Sigmoid colon (tissue), 7 donors: Measurements from ENCODE around the gene NOL9. TPM values are rescaled to one million over a fixed set of nuclear protein-coding genes. Genes with fewer than 3 reads are reported as not detected.
"Not testable (repeated sequence)": the region's sequence is repeated elsewhere in the genome, so short reads cannot be mapped to it uniquely, and the experiment has no call there.

Source experiments
- DNase-seq: peaks from one replicate; pipeline ENCODE4 v3.0.0-alpha.2; 2019
- H3K27ac ChIP-seq, 4 donors: fragments of 200-600 bp; sonication (generic); one replicate each; pipeline ENCODE4 v1.5.1; 2016 to 2019; ENCODE audit warnings: mild to moderate bottlenecking in 1 of 4
- H3K27me3 ChIP-seq, 3 donors: fragments of 200-600 bp; sonication (generic); one replicate each; pipeline ENCODE4 v1.5.1; 2019; ENCODE audit warnings: mild to moderate bottlenecking in 1 of 3
- H3K36me3 ChIP-seq, 4 donors: fragments of 200-600 bp; sonication (generic); one replicate each; pipeline ENCODE4 v1.5.1; 2016 to 2019
- H3K4me1 ChIP-seq, 4 donors: fragments of 200-600 bp; sonication (generic); one replicate each; pipeline ENCODE4 v1.5.1; 2017 to 2019
- H3K4me3 ChIP-seq, 4 donors: fragments of 200-600 bp; sonication (generic); one replicate each; pipeline ENCODE4 v1.5.1; 2017 to 2019; ENCODE audit warnings: mild to moderate bottlenecking in 2 of 4, moderate library complexity in 1 of 4
- H3K9me3 ChIP-seq, 4 donors: fragments of 200-600 bp in 3 of 4; sonication (generic) in 3 of 4; one replicate each; pipeline versions ENCODE4 v1.5.1 to v1.6.1; 2013 to 2019
- EP300 ChIP-seq, 4 donors: sonication (generic); formaldehyde crosslinking; IDR thresholded peaks; one replicate each; pipeline ENCODE4 v1.6.1; 2017; ENCODE audit warnings: antibody characterized with exemption in 4 of 4
- POLR2A ChIP-seq, 2 donors: fragments of 450-650 bp; IDR thresholded peaks; one replicate each; pipeline ENCODE4 v1.6.1; 2016; ENCODE audit warnings: antibody characterized with exemption in 2 of 2, mild to moderate bottlenecking in 2 of 2, moderate library complexity in 2 of 2
- POLR2AphosphoS5 ChIP-seq, 4 donors: sonication (generic); formaldehyde crosslinking; IDR thresholded peaks; one replicate each; pipeline ENCODE4 v1.6.1; 2017; ENCODE audit warnings: antibody characterized with exemption in 4 of 4
- WGBS, 2 donors: extraction: QIAGEN DNeasy Blood & Tissue Kit; methylation state at CpG; one replicate each; pipeline ENCODE4 v1.1.7; 2013; 5-methylcytosine and 5-hydroxymethylcytosine counted together
- intact Hi-C: fragments of 100-400 bp; cut with DNase I; formaldehyde crosslinking; loops from one replicate; pipeline ENCODE4 v1.15.1; 2023
- polyA plus RNA-seq, 3 donors: library from polyadenylated mRNA; stranded (reverse); fragments of 200-250 nt; gene quantifications; one replicate each; pipeline ENCODE4 v1.2.3, GENCODE V29; 2013
- total RNA-seq, 4 donors: library from RNA; depleted of rRNA; stranded (reverse); fragments of >200 nt; gene quantifications; one replicate each; pipeline ENCODE4 v1.1.0, GENCODE V29; 2016
- TF ChIP-seq, protein P1 (sequence below), 4 experiments: fragments of 450-650 bp in 3 of 4; fragments of 200-600 bp in 1 of 4; IDR thresholded peaks; one replicate each; pipeline ENCODE4 v1.5.1; 2016 to 2019; ENCODE audit warnings: antibody characterized with exemption in 4 of 4, mild to moderate bottlenecking in 3 of 4, moderate library complexity in 2 of 4
- donor health status: healthy with polysubstance abuse.
- donor health status: Bipolar disorder and iron deficiency.
- donor health status: healthy.

NOL9 gene
- total and polyA plus RNA-seq, 7 donors = 1.2 to 29.6 (median 17.3) TPM

DNA sequence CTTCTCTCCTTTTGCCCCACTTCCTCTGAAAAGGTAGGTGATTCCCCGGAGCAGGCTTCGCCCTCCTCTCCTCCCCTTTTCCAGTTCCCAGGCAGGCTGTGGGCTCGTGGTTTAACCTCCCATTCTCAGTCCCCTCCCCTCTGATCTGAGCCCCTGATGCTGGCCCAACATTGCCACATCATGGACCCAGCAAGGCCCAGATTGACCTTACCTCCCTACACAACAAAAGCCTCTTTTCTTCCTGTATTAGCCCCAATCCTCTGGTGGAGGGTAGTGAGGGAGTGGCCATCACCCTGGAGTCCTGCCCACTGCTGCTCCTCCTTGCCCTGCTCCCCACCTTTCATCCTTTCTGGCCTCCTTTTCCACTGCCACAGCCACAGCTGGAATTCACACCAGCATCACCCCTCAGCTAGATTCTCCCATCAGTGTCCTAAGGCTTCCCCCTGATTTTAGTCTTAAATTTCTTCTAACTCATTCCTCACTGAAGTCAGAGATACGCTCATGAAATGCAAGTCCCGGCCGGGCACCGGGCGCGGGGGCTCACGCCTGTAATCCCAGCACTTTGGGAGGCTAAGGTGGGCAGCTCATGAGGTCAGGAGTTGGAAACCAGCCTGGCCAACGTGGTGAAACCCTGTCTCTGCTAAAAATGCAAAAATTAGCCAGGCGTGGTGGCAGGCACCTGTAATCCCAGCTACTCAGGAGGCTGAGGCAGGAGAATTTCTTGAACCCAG is 18.5 kb upstream of the NOL9 start:
- intact Hi-C loops = no loop called here
- H3K27ac ChIP-seq = no peak overlapping the region
- 70 to 82% methylated on average over 12 of the region's 12 CpGs for WGBS, 2 donors
- TF ChIP-seq POLR2AphosphoS5 (IDR thresholded peaks at IDR 0.05) (no peak), POLR2A (IDR thresholded peaks at IDR 0.05) (no peak), EP300 (IDR thresholded peaks at IDR 0.05) (no peak)
- TF ChIP-seq, protein P1, sequence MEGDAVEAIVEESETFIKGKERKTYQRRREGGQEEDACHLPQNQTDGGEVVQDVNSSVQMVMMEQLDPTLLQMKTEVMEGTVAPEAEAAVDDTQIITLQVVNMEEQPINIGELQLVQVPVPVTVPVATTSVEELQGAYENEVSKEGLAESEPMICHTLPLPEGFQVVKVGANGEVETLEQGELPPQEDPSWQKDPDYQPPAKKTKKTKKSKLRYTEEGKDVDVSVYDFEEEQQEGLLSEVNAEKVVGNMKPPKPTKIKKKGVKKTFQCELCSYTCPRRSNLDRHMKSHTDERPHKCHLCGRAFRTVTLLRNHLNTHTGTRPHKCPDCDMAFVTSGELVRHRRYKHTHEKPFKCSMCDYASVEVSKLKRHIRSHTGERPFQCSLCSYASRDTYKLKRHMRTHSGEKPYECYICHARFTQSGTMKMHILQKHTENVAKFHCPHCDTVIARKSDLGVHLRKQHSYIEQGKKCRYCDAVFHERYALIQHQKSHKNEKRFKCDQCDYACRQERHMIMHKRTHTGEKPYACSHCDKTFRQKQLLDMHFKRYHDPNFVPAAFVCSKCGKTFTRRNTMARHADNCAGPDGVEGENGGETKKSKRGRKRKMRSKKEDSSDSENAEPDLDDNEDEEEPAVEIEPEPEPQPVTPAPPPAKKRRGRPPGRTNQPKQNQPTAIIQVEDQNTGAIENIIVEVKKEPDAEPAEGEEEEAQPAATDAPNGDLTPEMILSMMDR (IDR thresholded peaks at IDR 0.05) = no peak
- H3K4me3 ChIP-seq = no peak overlapping the region
- no peak for DNase-seq
- no peaks in the 10 kb centered on the region for H3K36me3 ChIP-seq
- H3K27me3 ChIP-seq = no peaks in the 10 kb centered on the region
- no peaks in the 10 kb centered on the region for H3K4me1 ChIP-seq
- H3K9me3 ChIP-seq = no peaks in the 10 kb centered on the region

- TF ChIP-seq POLR2A (IDR thresholded peaks at IDR 0.05) (no peak), EP300 (IDR thresholded peaks at IDR 0.05) (no peak), POLR2AphosphoS5 (IDR thresholded peaks at IDR 0.05) (no peak)
- TF ChIP-seq, protein P1 (IDR thresholded peaks at IDR 0.05) = no peak
- intact Hi-C loops = no loop called here
- no peak overlapping the region for H3K4me3 ChIP-seq
- H3K4me1 ChIP-seq = no peaks in the 10 kb centered on the region
- 78% methylated on average over 5 of the region's 5 CpGs for WGBS, 2 donors
- no peak overlapping the region for H3K27ac ChIP-seq
- no peaks in the 10 kb centered on the region for H3K36me3 ChIP-seq
- H3K27me3 ChIP-seq = no peaks in the 10 kb centered on the region
- no peak for DNase-seq
- no peaks in the 10 kb centered on the region for H3K9me3 ChIP-seq
Observed at GRCh38 chr1:6570987-6571386, 16.7 kb upstream of the NOL9 start.

- H3K4me3 ChIP-seq = no peak overlapping the region
- no peaks in the 10 kb centered on the region for H3K27me3 ChIP-seq
- H3K27ac ChIP-seq = no peak overlapping the region
- WGBS, 2 donors = 71 to 72% methylated on average over 3 of the region's 3 CpGs
- no peaks in the 10 kb centered on the region for H3K36me3 ChIP-seq
- no peaks in the 10 kb centered on the region for H3K4me1 ChIP-seq
- no peak for DNase-seq
- no peak for TF ChIP-seq EP300 (IDR thresholded peaks at IDR 0.05)
- TF ChIP-seq POLR2A (IDR thresholded peaks at IDR 0.05) = no peak
- TF ChIP-seq, protein P1 (IDR thresholded peaks at IDR 0.05) = no peak
- no peak for TF ChIP-seq POLR2AphosphoS5 (IDR thresholded peaks at IDR 0.05)
- intact Hi-C loops = no loop called here
- H3K9me3 ChIP-seq = no peaks in the 10 kb centered on the region
Observed at GRCh38 chr1:6570100-6570499, 15.8 kb upstream of the NOL9 start.

GRCh38 chr1:6569033-6569432 is 14.7 kb upstream of the NOL9 start:
- H3K27me3 ChIP-seq = no peaks in the 10 kb centered on the region
- WGBS, 2 donors = 94% methylated on average over 11 of the region's 11 CpGs
- H3K4me3 ChIP-seq = no peak overlapping the region
- no peaks in the 10 kb centered on the region for H3K36me3 ChIP-seq
- DNase-seq = no peak
- H3K27ac ChIP-seq = no peak overlapping the region
- TF ChIP-seq POLR2AphosphoS5 (IDR thresholded peaks at IDR 0.05) = no peak
- TF ChIP-seq, protein P1 (IDR thresholded peaks at IDR 0.05) = no peak
- TF ChIP-seq EP300 (IDR thresholded peaks at IDR 0.05) = no peak
- no peak for TF ChIP-seq POLR2A (IDR thresholded peaks at IDR 0.05)
- intact Hi-C loops = no loop called here
- no peaks in the 10 kb centered on the region for H3K9me3 ChIP-seq
- H3K4me1 ChIP-seq = no peaks in the 10 kb centered on the region

- H3K27ac ChIP-seq = no peak overlapping the region
- no peak for DNase-seq
- no peaks in the 10 kb centered on the region for H3K36me3 ChIP-seq
- H3K9me3 ChIP-seq = no peaks in the 10 kb centered on the region
- TF ChIP-seq EP300 (IDR thresholded peaks at IDR 0.05) = no peak
- TF ChIP-seq POLR2A (IDR thresholded peaks at IDR 0.05) = no peak
- no peak for TF ChIP-seq POLR2AphosphoS5 (IDR thresholded peaks at IDR 0.05)
- TF ChIP-seq, protein P1 (IDR thresholded peaks at IDR 0.05) = no peak
- no peaks in the 10 kb centered on the region for H3K27me3 ChIP-seq
- intact Hi-C loops = no loop called here
- H3K4me3 ChIP-seq = no peak overlapping the region
- H3K4me1 ChIP-seq = peaks cover 0 to 3% (median 2%) of the 10 kb centered on the region in 4 donors
- 61 to 67% methylated on average over 9 of the region's 9 CpGs for WGBS, 2 donors
Observed at GRCh38 chr1:6560267-6560666, 6.0 kb upstream of the NOL9 start.

- intact Hi-C loops = loop anchor here (5.0 kb wide), 1 partner anchor 38 kb away; no protein-coding TSS in a partner anchor
- H3K4me3 ChIP-seq, DNase-seq, H3K36me3 ChIP-seq, H3K27me3 ChIP-seq, H3K27ac ChIP-seq, H3K9me3 ChIP-seq: not testable (repeated sequence)
- WGBS, 2 donors = 79 to 90% methylated on average over 11 of the region's 11 CpGs
- H3K4me1 ChIP-seq = peaks cover 0 to 11% (median 10%) of the 10 kb centered on the region in 4 donors
Observed at GRCh38 chr1:6559161-6559560, 4.8 kb upstream of the NOL9 start.
